Activated CD4-positive, alpha-beta T cell treated with anti-CD3 and anti-CD28 coated beads, Interleukin-2, amount 50 U/mL, for 24 hours (primary cell): Measurements from ENCODE around the gene AGTRAP.
A peak's percentile ranks its signal among the peaks of the same experiment; 100 is the strongest.

Experiments
- DNase-seq, 2 donors: peaks; one replicate each; pipeline ENCODE4 v3.0.0-alpha.2; 2020; ENCODE audit warnings: low read depth in 1 of 2, low spot score in 1 of 2

The AGTRAP gene

DNA sequence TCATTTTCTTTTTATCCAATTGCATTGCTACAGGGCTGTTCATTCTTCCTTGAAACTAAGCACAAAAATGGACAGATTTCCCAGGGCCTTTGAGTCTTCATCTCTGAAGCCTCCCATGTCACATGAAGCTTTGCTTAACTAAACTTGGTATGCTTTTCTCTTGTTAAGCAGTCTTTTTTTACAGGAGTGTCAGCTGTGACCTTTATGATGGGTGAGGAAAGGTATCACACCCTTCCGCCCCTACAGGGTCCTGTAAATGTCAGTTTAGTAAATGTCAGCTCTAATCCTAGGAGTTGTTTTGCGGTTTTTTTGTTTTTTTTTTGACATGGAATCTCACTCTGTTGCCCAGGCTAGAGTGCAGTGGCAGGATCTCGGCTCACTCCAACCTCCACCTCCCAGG is 2.6 kb upstream of the AGTRAP start:
- no peak for DNase-seq

DNA sequence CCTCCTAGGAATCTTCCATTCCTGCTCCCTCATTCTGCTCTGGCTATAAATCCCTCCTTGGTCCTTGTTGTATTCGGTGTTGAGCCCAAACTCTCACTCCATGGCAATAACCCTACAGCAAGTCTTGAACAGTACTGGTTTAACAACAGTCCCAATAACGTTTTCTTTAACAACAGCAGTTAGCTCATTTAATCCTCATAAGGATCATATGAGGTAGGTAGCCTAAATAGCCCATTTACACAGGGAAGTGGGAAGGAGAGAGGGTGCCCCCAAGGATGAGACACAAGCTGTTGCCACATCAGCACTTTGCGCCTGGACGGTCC is 444 bp upstream of the AGTRAP start:
- no peak for DNase-seq

GRCh38 chr1:11736746-11737639 is 1.1 kb downstream of the AGTRAP start:
- DNase-seq: no peak

GRCh38 chr1:11738096-11738495 is 2.2 kb downstream of the AGTRAP start:
- no peak for DNase-seq

DNA sequence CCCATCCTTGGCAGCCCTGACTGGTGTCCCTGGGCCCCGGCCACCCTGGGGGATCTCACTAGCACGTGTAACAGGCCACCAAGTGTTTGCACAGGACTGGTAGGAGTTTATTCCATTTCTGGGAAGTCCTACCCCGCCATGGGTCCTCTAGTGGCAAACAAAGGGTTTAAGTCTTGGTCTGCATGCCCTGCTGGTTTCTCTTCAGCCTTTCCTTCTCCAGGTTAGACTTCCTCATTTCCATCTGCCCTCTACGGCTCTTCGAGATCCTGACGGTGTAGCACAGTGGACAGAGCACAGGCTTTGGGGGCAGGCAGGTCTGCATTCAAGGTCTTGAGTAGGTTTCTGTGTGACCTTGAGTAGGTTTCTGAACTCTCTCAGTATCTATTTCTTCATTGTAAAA is 2.8 kb downstream of the AGTRAP start:
- DNase-seq: no peak

DNA sequence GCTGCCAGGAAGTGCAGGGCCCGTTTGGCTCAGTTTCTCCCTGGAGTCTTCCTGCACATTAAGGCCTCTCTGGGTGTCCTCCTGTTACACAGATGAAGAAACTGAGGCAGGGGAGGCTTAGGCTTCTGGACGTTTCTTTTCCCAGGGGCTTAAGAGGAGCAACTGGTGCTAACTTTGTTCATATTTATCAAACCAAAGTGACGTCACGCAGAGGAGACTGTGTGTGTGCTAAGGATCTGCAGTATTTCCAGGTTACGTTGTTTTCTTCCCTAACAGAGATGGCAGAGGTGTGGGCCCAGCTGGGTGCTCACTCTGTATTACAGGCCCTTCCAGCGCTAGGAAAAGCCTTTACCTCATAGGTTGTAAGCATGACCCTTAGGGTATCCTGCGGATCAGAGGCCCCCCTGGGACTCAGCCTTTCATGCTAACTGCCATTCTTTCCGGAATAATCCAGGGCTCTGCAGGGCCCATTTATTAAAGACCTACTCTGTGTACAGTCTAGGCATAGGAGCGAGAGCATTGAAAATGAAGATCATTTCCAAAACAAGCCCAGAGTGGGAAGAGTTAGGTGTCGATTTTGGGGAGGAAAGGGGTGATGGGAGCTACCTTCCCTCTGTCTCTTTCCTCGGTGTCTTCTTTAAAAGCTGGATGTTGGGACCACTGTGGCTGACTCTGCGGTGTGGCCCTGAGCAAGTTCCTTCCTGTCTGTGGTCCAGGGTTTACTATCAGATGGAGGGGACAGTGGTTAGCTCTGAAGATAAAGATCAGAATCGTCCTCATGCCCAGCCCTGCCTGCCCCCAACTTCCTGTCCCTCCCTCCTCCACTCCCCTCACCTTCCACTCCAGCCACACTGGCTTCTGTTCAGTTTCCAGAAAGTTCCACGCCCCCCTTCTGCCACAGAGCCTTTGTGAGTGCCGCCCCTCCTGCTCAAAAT is 4.6 kb downstream of the AGTRAP start:
- no peak for DNase-seq

DNA sequence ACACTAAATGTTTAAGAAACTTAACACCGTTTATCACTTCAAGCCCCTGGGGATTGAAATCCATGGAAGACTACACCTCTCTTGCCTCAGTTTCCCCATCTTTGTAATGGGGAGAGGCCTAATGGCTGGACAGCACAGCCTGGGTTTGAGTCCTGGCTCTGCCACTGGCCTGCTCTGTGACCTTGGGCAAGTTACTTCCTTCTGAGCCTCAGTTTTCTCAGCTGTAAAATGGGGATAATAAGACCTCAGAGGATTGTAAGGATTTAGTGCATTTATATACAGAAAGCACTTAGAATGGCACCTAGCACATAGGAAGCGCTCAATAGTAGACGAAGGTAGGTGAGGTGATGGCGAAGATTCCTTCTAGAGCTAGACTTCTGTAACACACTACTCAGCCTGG is 5.5 kb downstream of the AGTRAP start:
- no peak for DNase-seq

DNA sequence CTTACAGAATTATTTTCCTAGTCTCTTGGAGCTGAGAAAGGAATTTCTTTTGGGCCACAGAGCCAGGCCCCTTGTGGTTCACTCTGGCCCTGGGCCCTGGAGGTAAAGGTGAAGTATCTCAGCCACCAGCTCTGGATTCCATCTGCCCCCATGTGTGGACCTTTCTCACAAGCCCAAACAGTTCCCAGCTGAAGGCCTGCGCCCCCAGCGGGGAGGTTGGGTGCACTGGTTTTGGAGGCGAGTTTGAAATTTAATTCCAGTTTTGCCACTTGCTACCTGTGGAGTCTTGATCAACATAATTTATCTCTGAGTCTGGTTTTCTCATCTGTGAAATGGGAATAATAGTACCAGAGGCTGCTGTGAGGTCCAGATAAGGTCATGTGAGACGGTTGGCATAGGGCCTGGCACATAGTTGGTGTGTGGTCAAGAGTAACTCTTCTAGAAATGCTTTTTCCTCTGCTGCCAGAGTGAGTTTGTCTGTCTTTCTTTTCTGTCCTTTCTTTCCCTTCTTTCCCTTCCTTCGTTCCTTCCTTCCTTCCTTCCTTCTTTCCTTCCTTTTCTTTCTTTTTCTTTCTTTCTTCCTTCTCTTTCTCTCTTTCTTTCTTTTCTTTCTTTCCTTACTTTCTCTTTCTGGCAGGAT is 6.1 kb downstream of the AGTRAP start:
- DNase-seq: no peak

DNA sequence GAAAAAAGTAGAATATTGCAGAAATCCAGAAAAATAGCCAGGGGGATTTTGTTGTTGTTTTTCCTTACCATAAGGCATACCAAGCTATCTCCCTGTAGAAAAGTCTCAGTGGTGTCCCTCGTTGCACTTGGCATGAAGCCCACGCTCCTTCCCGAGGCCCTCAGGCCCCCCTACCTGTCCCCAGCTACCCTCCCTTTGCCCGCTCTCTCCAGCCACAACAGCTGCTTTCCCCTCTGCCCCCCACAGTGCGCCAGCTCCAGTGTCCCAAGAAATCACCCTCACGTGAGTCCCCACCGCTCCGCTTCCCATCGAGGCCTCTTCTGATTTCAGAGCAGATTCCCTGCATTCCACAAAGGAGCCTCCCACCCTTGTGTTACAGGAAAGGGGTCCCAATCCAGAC is 8.4 kb downstream of the AGTRAP start:
- DNase-seq: no peak

- DNase-seq: no peak
These were observed 10.2 kb downstream of the AGTRAP start for GRCh38 chr1:11746092-11746491.

- DNase-seq: no peak
These were observed 11.0 kb downstream of the AGTRAP start for GRCh38 chr1:11746795-11747487.

DNA sequence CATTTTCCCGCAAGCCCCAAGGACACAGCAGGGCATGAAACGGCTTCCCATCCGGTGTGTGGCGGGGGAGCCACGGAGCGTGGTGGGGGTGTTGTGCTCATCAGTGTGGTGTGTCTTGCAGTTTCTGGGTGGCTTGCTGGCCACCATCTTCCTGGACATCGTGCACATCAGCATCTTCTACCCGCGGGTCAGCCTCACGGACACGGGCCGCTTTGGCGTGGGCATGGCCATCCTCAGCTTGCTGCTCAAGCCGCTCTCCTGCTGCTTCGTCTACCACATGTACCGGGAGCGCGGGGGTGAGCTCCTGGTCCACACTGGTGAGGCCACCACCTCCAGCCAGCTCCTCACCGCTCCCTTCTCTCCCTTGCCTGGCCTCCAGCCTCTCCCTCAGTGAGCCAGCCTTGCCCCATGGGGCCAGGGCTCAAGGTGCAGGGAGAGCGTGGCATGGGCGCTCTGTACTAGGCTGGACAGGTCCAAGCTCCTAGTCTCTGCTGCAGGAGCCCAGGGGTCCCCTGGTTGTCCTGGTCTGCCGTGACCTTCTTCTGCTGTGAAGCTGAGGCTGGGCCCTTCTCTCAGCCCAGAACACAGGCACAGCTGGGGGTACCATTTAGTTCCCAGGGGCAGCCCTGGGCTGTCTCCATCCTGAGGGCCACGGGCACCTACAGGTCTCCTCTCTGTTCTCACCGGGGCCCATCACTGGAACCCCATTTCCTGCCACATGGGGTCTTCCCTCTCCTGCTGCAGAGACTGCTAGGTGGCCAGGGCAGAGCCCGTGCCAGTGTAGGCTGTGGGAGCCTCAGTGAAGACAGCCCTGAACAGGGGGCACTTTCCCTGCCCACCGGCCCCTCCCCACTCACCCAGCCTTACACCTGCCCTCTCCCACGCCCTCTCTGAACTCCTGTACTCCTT is 12.6 kb downstream of the AGTRAP start:
- DNase-seq: no peak

DNA sequence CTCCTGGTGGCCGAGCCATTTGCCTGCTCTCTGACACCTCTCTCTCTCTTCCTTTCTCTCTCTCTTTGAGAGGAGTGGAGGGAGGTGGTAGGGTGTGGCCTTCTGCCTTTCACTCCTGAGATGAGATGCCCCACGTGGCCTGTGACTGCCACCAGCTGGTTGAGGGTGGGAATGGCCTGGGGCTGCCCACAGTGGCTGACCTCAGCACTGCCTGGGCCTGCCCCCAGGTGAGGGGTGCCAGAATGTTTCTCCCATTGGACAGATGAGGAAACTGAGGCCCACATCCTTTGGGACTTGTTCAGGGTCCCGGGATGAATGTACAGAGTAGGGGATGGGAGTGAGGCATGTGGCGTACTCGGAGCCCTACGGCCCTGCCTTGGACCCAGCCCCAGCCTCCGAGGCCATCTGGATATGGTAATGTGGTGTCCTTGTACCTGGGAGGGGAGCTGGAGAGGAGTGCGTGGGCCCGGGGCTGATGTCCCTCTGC is 13.3 kb downstream of the AGTRAP start:
- DNase-seq: peak in 1 of 2 donors; percentile 15

GRCh38 chr1:11749996-11750395 is 14.1 kb downstream of the AGTRAP start:
- DNase-seq: no peak

GRCh38 chr1:11751087-11751486 is 15.2 kb downstream of the AGTRAP start:
- DNase-seq: no peak

DNA sequence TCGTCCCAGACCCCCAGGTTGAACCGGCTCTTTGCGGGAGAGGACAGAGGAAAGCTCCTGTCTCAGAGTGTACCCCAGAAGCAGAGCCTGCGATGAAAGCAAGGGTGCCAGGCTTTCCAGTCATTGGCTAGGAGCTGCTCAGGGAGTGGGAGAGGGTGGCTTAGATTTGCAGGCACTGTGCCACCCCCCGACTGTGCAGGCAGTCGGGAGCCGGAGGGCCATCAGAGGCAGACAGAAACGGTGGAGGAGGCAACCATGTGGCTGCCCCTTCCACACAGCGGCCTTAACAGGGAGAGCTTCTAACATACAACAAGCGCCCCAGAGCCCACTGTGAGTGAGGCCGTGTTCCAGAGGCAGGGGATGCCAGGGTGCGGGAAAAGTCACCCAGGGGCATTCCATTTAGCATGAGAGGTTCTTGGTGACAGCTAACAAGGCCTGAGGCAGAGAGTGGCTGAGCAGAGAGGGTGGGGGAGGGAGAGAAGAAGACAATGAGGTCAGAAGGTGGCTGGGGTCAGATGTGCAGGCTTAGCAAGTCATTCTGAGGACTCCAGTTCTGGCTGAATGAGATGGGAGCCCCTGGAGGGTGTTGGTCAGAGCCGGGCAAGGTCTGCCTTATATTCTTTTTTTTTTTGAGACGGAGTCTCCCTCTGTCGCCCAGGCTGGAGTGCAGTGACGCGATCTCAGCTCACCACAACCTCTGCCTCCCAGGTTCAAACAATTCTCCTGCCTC is 16.6 kb downstream of the AGTRAP start:
- no peak for DNase-seq

DNA sequence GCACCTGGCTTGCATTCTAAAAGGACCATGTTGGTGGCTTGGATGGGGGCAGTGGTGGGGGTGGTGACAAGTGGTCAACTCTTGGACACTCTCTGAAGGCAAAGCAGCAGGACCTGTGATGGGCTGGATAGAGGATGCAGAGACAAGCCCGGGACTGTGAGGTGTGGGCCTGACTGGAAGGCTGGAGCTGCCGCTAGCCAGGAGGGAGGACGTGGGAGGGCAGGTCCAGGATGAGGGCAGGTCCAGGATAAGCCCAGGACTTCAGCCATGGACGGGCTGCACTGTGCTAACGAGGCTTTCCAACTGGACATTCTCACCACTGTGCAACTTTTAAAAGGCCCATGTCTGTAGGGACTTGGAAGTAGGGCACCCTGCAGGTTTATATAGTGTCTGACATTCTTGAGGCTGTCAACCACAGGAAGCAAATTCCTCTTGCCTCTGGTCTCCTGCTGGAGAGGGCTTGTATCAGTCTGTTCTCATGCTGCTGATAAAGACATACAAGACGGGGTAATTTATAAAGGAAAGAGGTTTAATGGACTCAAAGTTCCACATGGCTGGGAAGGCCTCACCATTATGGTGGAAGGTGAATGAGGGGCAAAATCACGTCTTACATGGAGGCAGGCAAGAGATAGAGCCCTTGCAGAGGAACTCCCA is 17.7 kb downstream of the AGTRAP start:
- no peak for DNase-seq

DNA sequence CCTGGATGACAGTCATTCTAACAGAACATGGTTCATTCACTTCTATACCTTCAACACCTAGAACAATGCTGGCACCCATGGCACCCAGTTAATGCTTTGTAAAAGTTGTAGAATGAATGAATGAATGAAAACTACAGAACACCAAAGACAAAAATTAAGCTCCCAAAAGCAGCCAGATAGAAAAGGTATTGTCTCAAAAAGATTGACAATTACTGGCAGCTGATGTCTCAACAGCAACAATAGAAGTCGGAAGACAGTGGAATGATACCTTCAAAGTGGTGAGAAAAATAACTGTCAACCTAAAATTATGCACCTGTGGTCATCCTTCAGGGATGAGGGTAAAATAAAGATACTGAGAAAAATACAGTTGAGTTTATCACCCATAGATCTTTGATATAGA is 21.1 kb downstream of the AGTRAP start:
- DNase-seq: no peak

DNA sequence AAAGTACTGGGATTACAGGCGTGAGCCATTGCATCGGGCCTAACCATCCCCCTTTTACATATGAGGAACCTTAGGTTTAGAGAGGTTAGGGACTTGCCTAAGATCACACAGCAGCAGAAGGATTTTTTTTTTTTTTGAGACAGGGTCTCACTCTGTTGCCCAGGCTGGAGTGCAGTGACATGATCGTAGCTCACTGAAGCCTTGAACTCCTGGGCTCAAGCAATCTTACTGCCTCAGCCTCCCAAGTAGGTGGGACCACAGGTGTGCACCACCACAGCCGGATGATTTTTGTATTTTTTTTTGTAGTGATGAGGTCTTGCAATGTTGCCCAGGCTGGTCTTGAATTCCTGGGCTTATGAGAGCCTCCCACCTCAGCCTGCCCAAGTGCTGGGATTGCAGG is 23.9 kb downstream of the AGTRAP start:
- no peak for DNase-seq
